NT2/D1 (cell line): Measurements from ENCODE around the gene TTC12.

Source experiments
- SUZ12 ChIP-seq: IDR thresholded peaks from 2 replicates; pipeline ENCODE4 v1.6.1; 2011; ENCODE audit not compliant: insufficient read length, insufficient read depth; ENCODE audit errors: extremely low read depth
- YY1 ChIP-seq: IDR thresholded peaks from 2 replicates; pipeline ENCODE4 v1.6.1; 2011; ENCODE audit not compliant: insufficient read length, insufficient read depth

DNA sequence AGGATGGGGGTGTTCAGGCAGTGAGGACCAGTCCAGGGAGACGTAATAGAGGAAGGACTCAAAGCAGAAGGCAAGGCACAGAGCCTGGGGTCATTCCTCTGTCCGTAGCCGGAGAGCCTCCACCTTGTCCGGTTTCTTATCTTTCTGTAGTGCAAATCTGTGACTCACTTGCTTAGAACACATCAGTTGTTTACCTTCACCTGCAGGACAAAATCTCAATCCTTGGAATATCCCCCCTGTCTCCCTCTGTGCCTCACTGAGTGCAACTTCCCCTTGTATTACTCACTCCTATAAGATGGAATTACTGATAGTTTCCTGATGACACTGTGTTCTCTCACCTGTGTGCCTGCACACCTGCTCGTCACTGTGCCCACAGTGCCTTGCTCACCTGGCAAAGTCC lies 20.4 kb upstream of the TTC12 start:
- TF ChIP-seq YY1, result no peak
- TF ChIP-seq SUZ12, result no peak
